GM12874 (cell line): Measurements from ENCODE around the gene EFCAB9.

Source experiments
- CTCF ChIP-seq: IDR thresholded peaks from 2 replicates; pipeline ENCODE4 v1.5.1; 2011; ENCODE audit warnings: low read depth, mild to moderate bottlenecking, control low read depth, low read length, moderate library complexity; ENCODE audit not compliant: insufficient read depth

Gene EFCAB9

GRCh38 chr5:172199446-172199845, 5.5 kb downstream of the EFCAB9 start:
- TF ChIP-seq CTCF, result no peak

- TF ChIP-seq CTCF, result no peak
Measured at GRCh38 chr5:172200476-172200875, 6.5 kb downstream of the EFCAB9 start.

GRCh38 chr5:172207511-172207910, 13.5 kb downstream of the EFCAB9 start:
- TF ChIP-seq CTCF, result no peak

GRCh38 chr5:172209714-172210113, 15.7 kb downstream of the EFCAB9 start:
- TF ChIP-seq CTCF, result no peak

- TF ChIP-seq CTCF, result no peak
Measured at GRCh38 chr5:172211676-172212075, 17.7 kb downstream of the EFCAB9 start.

- no peak for TF ChIP-seq CTCF
Measured at GRCh38 chr5:172213126-172213525, 19.2 kb downstream of the EFCAB9 start.

GRCh38 chr5:172216345-172216744, 22.4 kb downstream of the EFCAB9 start:
- no peak for TF ChIP-seq CTCF

GRCh38 chr5:172219296-172219695, 25.3 kb downstream of the EFCAB9 start:
- no peak for TF ChIP-seq CTCF
